ENCODE measurements around the gene RABGEF1.
"Not testable (repeated sequence)": the region's sequence is repeated elsewhere in the genome, so short reads cannot be mapped to it uniquely, and the experiment has no call there.

DNA sequence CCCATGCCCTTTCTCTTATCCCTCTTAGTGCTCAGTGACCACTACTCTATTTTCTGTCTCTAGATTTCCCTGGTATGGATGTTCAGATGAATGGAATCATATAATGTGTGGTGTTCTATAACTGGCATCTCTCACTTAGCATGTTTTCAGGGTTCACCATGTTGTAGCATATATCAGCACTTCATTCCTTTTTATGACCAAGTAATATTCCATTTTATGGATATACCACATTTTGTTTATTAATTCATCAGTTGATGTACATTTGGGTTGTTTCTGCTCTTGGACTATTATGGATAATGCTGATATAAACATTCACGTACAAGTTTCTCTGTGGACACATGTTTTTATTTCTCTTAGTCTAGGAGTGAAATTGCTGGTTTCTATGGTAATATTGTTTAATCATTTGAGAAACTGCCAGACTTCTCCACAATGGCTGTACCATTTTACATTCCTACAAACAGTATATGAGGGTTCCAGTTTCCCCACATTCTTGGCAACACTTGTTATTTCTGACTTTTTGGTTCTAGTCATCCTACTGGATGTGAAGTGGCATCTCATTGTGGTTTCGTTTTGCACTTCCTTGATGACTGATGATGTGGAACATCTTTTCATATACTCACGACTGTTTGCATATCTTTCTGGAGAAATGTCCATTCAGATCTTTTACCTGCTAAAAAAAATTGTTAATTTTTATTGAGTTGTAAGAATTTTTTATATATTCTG is 23.3 kb downstream of the RABGEF1 start:
- TF ChIP-seq ARNTL (CRISPR knock-in tag; IDR thresholded peaks at IDR 0.05; ENCODE audit: borderline replicate concordance, low read depth); OSR1 (CRISPR knock-in tag; IDR thresholded peaks at IDR 0.05); SNAI2 (CRISPR knock-in tag; IDR thresholded peaks at IDR 0.05); BACH2 (CRISPR knock-in tag; IDR thresholded peaks at IDR 0.05; ENCODE audit: borderline replicate concordance); ESRRG (CRISPR knock-in tag; IDR thresholded peaks at IDR 0.05): not testable (repeated sequence)
